GM18498 (cell line): ENCODE data around the gene GDPD3.

Source experiments
- ATAC-seq: cut with Tn5 transposase; IDR thresholded peaks from one replicate; pipeline ENCODE4 v1.9.1; 2021; ENCODE audit warnings: mild to moderate bottlenecking, moderate library complexity; ENCODE audit not compliant: unreplicated experiment

The GDPD3 gene, protein sequence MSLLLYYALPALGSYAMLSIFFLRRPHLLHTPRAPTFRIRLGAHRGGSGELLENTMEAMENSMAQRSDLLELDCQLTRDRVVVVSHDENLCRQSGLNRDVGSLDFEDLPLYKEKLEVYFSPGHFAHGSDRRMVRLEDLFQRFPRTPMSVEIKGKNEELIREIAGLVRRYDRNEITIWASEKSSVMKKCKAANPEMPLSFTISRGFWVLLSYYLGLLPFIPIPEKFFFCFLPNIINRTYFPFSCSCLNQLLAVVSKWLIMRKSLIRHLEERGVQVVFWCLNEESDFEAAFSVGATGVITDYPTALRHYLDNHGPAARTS

DNA sequence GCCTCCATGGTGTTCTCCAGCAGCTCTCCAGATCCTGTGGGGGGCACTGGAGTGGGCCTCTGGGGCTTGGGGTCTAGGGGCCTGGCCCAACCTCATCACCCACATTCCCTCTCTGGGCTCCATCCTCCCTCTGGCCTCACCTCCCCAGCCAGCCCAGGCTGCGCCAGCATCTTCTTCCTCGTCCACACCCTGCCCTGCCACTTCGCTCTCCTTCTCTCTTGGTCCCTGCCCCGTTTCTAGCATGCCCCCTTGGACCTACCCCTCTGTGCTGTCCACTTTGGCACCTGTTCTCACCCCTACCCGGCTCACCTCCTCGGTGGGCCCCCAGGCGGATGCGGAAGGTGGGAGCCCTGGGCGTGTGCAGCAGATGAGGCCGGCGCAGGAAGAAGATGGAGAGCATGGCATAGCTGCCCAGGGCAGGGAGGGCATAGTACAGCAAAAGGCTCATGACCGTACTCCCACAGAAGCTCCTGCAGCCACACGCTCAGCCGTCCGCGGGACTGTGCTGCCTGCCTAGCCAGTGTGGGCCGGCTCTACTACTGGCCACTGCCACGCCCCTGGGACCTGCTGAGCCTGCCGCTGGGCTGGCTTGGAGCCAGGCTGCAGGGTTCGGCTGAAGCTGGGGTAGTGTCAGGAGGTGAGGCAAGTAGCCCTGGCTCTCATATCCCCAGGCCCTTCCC, at the start of gene GDPD3:
Gene GDPD3 (minus strand): TSS at position 507 of the 680 bp plus-strand sequence. CDS start 59 bp downstream, at position 448.
- no peak for ATAC-seq

- no peak for ATAC-seq
Measured at GRCh38 chr16:30157214-30157613, 43.9 kb upstream of the GDPD3 start.

DNA sequence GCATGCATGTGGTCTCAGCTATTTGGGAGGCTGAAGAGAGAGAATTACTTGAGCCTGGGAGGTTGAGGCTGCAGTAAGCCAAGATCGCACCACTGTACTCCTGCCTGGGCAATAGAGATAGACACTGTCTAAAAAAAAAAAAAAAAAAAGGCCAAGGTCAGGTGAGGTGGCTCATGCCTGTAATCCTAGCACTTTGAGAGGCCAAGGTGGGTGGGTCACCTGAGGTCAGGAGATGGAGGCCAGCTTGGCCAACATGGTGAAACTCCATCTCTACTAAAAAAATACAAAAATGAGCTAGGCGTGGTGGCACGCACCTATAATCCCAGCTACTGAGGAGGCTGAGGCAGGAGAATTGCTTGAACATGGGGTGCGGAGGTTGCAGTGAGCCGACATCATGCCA, 41.9 kb upstream of the GDPD3 start:
- ATAC-seq, result no peak

DNA sequence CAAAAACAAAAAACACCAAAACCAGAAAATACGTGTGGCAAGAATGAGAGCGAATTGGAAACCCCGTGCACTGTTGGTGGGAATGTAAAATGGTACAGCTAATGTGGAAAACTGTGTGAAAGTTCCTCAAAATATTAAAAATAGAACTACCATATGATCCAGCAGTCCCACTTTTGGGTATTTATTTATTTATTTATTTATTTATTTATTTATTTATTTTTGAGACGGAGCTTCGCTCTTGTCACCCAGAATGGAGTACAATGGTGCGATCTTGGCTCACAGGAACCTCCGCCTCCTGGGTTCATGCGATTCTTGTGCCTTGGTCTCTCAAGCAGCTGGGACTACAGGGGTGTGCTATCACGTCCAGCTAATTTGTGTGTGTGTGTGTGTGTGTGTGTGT, 39.2 kb upstream of the GDPD3 start:
- ATAC-seq, result no peak

GRCh38 chr16:30151091-30151490, 37.8 kb upstream of the GDPD3 start:
- ATAC-seq, result no peak

DNA sequence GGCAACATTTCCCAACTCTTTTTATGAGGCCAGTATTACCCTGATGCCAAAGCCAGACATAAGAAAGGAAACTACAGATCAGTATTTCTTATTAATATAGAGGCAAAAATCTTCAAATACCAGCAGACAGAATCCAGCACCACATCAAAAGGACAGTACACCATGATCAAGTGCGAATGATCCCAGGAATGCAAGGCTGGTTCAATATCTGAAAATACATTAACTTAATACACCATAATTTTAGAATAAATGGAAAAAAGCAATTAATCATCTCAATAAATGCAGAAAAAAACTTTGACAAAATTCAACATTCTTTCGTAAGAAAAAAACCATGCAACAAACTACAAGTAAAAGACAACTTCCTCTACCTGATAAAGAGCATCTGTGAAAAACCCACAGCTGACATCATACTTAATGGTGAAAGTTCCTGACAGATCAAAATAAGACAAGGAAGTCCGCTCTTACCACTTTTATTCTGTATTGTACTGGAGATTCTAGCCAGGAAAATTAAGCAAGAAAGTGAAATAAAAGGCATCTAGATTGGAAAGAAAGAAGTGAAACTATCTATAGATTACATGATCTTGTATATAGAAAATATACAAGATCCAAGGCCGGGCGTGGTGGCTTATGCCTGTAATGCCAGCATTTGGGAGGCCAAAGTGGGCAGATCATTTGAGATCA, 36.1 kb upstream of the GDPD3 start:
- ATAC-seq, result no peak

DNA sequence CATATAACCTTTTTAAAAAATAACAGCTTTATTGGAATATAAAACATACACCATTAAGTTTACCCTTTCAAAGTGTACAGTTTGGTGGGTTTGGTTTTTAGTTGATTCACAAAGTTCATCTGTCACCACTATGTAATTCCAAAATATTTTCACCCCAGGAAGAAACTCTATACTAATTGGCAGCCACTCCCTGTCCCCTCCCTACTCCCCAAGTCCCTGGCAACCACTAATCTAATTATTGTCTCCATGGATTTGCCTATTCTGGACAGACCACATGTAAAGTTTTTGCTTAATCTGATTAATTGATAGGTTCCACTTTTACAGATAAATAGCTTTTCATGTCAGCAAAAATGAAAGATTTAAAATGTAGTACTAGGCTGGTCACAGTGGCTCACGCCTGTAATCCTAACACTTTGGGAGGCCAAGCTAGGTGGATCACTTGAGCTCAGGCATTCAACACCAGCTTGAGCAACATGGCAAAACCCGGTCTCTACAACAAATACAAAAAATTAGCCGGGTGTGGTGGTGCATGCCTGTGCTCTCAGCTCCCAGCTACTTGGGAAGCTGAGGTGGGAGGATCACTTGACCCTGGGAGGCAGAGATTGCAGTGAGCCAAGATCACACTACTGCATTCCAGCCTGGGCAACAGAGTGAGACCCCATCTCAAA, 34.6 kb upstream of the GDPD3 start:
- no peak for ATAC-seq

DNA sequence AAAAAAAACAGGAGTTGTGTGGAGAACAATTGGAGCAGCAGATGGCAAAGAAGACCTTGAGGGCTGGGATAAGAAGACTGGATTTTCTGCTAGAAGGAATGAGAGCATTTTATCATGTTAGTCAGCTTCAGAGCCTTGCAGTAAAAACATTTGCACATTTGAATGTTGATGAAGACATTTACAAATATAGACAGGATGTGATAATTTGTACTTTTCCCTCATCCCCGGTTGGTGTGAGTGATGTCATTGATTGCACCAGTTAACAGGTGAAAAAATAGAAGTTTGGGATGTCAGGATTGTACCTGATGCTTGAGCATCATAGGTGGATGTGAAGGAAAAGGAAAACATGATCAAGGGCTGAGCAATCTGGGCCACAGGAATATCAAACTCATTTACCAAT, 32.3 kb upstream of the GDPD3 start:
- no peak for ATAC-seq

- ATAC-seq, result no peak
Measured at GRCh38 chr16:30144917-30145316, 31.6 kb upstream of the GDPD3 start.

DNA sequence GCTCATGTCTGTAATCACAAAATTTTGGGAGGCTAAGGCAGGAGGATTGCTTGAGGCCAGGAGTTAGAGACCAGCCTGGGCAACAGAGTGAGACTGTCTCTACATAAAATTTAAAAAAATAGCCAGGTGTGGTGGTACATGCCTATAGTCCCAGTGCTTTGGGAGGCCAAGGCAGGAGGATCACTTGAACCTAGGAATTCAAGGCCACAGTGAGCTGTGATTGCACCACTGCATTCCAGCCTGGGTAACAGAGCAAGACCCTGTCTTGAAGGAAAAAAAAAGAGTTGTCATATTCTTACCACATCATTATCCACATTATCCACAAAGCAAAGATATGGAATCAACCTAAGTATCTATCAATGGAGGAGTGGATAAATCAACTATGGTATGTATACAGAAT, 30.7 kb upstream of the GDPD3 start:
- no peak for ATAC-seq

GRCh38 chr16:30143347-30143702, 30.0 kb upstream of the GDPD3 start:
- no peak for ATAC-seq

DNA sequence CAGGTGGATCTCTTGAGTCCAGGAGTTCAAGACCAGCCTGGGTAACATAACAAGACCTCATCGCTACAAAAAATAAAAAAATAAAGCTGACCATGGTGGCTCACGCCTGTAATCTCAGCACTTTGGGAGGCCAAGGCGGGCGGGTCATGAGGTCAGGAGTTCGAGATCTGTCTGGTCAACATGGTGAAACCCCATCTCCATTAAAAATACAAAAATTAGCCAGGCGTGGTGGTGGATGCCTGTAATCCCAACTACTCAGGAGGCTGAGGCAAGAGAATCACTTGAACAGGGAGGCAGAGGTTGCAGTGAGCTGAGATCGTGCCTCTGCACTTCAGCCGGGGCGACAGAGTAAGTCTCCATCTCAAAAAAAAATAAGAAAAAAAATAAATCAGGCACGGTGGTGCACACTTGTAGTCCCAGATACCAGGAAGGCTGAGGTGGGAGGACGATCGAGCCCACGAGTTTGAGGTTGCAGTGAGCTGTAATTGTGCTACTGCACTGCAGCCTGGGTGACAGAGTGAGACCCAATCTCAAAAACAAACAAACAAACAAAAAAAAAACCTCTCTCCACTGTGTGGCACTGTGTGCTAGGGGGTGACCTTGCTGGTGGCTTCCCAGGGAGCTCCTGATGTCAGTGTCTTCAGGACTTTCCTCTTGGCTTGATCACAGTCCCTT, 29.5 kb upstream of the GDPD3 start:
- ATAC-seq, result no peak

DNA sequence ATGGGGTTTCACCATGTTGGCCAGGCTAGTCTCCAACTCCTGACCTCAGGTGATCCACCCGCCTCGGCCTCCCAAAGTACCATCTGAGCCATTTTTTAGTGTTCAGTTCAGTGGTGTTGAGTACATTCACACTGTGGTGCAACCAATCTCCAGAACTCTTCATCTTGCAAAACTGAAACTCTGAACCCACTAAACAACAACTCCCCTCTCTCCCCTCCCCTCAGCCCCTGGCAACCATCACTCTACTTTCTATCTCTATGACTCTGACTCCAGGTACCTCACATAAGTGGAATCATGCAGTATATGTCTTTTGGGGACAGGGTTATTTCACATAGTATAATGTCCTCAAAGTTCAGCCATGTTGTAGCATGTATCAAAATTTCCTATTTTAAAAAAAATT, 28.4 kb upstream of the GDPD3 start:
- no peak for ATAC-seq

- no peak for ATAC-seq
Measured at GRCh38 chr16:30139583-30140481, 26.5 kb upstream of the GDPD3 start.

DNA sequence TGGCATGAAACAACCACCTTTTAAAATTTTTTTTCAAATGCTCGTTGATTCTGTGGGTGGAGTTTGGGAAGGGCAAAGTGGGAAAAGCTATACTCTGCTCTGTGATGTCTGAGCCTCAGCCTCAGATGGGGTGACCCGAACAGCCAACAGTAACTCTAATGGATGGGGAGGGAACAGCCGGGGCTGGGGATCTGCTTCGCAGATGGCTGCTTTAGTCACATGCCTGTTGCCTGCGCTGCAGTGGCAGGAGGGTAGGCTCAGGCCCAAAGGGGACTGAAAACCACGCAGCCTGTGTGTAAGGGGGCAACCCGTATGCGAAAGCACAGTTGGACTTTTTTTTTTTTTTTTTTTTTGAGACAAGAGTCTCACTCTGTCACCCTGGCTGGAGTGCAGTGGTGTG, 24.6 kb upstream of the GDPD3 start:
- ATAC-seq, result no peak

GRCh38 chr16:30136971-30137605, 23.8 kb upstream of the GDPD3 start:
- no peak for ATAC-seq

DNA sequence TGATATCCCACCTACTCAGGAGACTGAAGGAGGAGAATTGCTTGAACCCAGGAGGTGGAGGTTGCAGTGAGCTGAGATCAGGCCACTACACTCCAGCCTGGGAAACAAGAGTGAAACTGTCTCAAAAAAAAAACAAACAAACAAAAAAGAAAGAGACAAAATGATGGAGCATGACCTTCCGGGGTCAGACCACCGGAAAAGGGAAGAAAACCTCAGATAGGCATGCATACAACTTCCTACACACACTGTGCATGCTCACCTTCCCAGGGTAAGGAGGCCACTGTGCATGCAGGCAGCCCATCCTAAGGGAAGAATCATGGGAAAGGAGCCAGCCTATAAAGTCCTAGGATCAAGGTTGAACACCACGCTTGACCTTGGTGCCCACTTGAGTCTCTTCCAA, 19.3 kb upstream of the GDPD3 start:
- no peak for ATAC-seq

DNA sequence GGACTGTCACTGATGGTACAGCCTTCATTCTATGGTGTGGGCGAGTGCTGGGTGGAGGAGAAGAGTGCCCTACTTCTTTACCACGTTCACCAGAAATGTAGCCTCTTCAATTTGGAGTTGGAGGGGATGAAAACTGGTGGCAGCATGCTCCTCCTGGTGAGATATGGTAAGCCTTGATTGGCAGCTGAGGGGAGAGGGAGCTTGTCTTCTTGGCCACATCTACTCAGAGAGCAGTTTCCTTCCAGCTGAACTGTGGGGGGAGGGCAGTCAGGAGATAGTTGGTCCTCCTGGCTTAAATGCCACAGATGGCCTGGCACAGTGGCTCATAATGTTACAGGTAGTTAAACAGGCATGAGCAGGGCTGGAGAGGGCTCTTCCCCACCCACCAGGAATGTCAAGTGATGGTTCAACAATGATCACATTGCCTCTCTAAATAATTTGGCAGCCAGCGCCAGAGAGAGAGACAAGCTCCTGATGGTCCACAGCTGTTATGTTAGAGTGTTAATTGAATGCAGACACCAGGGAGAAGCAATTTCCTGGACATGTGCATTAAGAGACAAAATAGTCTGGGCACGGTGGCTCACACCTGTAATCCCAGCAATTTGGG, 18.6 kb upstream of the GDPD3 start:
- ATAC-seq, result no peak

GRCh38 chr16:30127993-30128392, 14.7 kb upstream of the GDPD3 start:
- ATAC-seq, result no peak
